HepG2 (cell line): ENCODE results near the gene MACROD2. TPM values are rescaled to one million over a fixed set of nuclear protein-coding genes. Genes with fewer than 3 reads are reported as not detected.

Experiments used
- ATAC-seq: fragments of 200-7000 bp; cut with Tn5 transposase; 3 replicates; pipeline ENCODE4 v1.9.1; 2020; ENCODE audit warnings: mild to moderate bottlenecking, moderate library complexity
- BruUV-seq: library from RNA; stranded (reverse); fragments of 400-500 nt; replicated peaks from 2 replicates; lab custom pipeline; 2021; lab: Mats Ljungman, UMichigan
- CTCF ChIA-PET: fragments of 300-600 bp; formaldehyde crosslinking; extraction: SDS; loops from one replicate; lab custom pipeline; 2021; ENCODE audit warnings: low total read pairs, inconsistent platforms, low intra/inter-chr PET ratio; lab: Yijun Ruan, JAX
- POLR2A ChIA-PET: fragments of 350-600 bp; sonication (Branson Sonifier 250); formaldehyde crosslinking; loops from one replicate; lab custom pipeline; 2020; ENCODE audit warnings: antibody characterized with exemption, inconsistent platforms; lab: Yijun Ruan, JAX
- DNase-seq: peaks from one replicate; pipeline ENCODE4 v3.0.0-alpha.2; 2015; ENCODE audit warnings: low spot score
- FAIRE-seq: peaks from 3 replicates; lab custom pipeline; 2011; peaks lifted over from hg19 to GRCh38; lab: Jason Lieb, UNC
- H2AFZ ChIP-seq: one replicate; pipeline ENCODE4 v1.6.1; 2011; ENCODE audit warnings: low read length, inconsistent platforms
- H3K27ac ChIP-seq: fragments of 300-600 bp; 3 replicates; pipeline ENCODE4 v1.8.0; 2011; ENCODE audit warnings: mixed run types, mild to moderate bottlenecking, mixed read lengths, low read length, inconsistent platforms; ENCODE audit not compliant: insufficient read depth; ENCODE audit errors: extremely low read length
- H3K27me3 ChIP-seq, 2 experiments: fragments of 200-600 bp in 1 of 2; 2 replicates in 1 of 2; 3 replicates in 1 of 2; pipeline versions ENCODE4 v1.6.0 to v1.8.0; 2011; ENCODE audit warnings: low read length in 2 of 2, mild to moderate bottlenecking in 2 of 2, moderate library complexity in 2 of 2, inconsistent platforms in 1 of 2; ENCODE audit not compliant: insufficient read depth in 2 of 2, control insufficient read depth in 1 of 2
- H3K36me3 ChIP-seq, 2 experiments: fragments of 200-600 bp in 1 of 2; replicated peaks in 1 of 2; 2 replicates in 1 of 2; 3 replicates in 1 of 2; pipeline versions ENCODE4 v1.5.1 to v1.8.0; 2011; ENCODE audit warnings: low read length in 2 of 2, inconsistent platforms in 1 of 2; ENCODE audit not compliant: insufficient read depth in 2 of 2, control insufficient read depth in 1 of 2
- H3K4me1 ChIP-seq: 2 replicates; pipeline ENCODE4 v1.5.1; 2012; ENCODE audit warnings: low read length, inconsistent platforms; ENCODE audit not compliant: insufficient read depth
- H3K4me2 ChIP-seq: 2 replicates; pipeline ENCODE4 v1.6.0; 2011; ENCODE audit warnings: low read depth, low read length, inconsistent platforms
- H3K4me3 ChIP-seq, 3 experiments: fragments of 200-600 bp in 1 of 3; sonication (generic), shearing (Covaris generic) in 1 of 3; replicated peaks in 1 of 3; 2 replicates each; pipeline ENCODE4 v1.5.1; 2011 to 2016; ENCODE audit warnings: low read length in 3 of 3, inconsistent platforms in 2 of 3, low read depth in 2 of 3, mild to moderate bottlenecking in 2 of 3, control low read depth in 1 of 3, mixed read lengths in 1 of 3; ENCODE audit not compliant: insufficient read depth in 1 of 3
- H3K79me2 ChIP-seq: one replicate; pipeline ENCODE4 v1.6.1; 2011; ENCODE audit warnings: low read length, inconsistent platforms; ENCODE audit not compliant: insufficient read depth
- H3K9ac ChIP-seq: 2 replicates; pipeline ENCODE4 v1.6.0; 2011; ENCODE audit warnings: mild to moderate bottlenecking, low read depth, low read length, inconsistent platforms; ENCODE audit not compliant: insufficient read depth
- H3K9me3 ChIP-seq: 2 replicates; pipeline ENCODE4 v1.5.1; 2012; ENCODE audit warnings: mild to moderate bottlenecking, low read length
- H4K20me1 ChIP-seq: 2 replicates; pipeline ENCODE4 v1.6.0; 2011; ENCODE audit warnings: inconsistent platforms, mild to moderate bottlenecking, low read length, moderate library complexity; ENCODE audit not compliant: insufficient read depth
- ADNP ChIP-seq: sonication (generic); formaldehyde crosslinking; IDR thresholded peaks from 2 replicates; pipeline ENCODE4 v1.4.0; 2020; ENCODE audit warnings: missing genetic modification reagents
- ATF7 ChIP-seq, 2 experiments: fragments of 450-650 bp in 1 of 2; sonication (generic) in 1 of 2; formaldehyde crosslinking in 1 of 2; IDR thresholded peaks; 2 replicates each; pipeline versions ENCODE4 v1.4.0 to v1.6.1; 2016 to 2020; ENCODE audit warnings: antibody characterized with exemption in 1 of 2, mild to moderate bottlenecking in 1 of 2, missing genetic modification reagents in 1 of 2
- HDAC6 ChIP-seq: fragments of 200-600 bp; sonication (generic); IDR thresholded peaks from 2 replicates; pipeline ENCODE4 v1.7.0; 2017; ENCODE audit warnings: mild to moderate bottlenecking, antibody characterized with exemption, low read length, low read depth
- KDM4B ChIP-seq: sonication (generic); formaldehyde crosslinking; IDR thresholded peaks from 2 replicates; pipeline ENCODE4 v1.4.0; 2020; ENCODE audit warnings: missing genetic modification reagents
- MAFK ChIP-seq, 2 experiments: IDR thresholded peaks in 1 of 2; conservative IDR thresholded peaks in 1 of 2; 2 replicates each; pipeline ENCODE4 v1.6.1; 2011; ENCODE audit warnings: improper control_type of control experiment in 2 of 2, low read length in 2 of 2
- MYNN ChIP-seq: sonication (generic); formaldehyde crosslinking; IDR thresholded peaks from 2 replicates; pipeline ENCODE4 v1.4.0; 2020; ENCODE audit warnings: mild to moderate bottlenecking, low read depth, missing genetic modification reagents
- MYPOP ChIP-seq: sonication (generic); formaldehyde crosslinking; IDR thresholded peaks from 2 replicates; pipeline ENCODE4 v1.8.1; 2023; ENCODE audit warnings: mild to moderate bottlenecking, moderate library complexity, missing genetic modification reagents
- NPAS2 ChIP-seq: sonication (generic); formaldehyde crosslinking; IDR thresholded peaks from 2 replicates; pipeline ENCODE4 v1.8.0; 2022; ENCODE audit warnings: mild to moderate bottlenecking, missing genetic modification reagents, borderline replicate concordance
- POLR2A ChIP-seq, 2 experiments: IDR thresholded peaks; 2 replicates each; pipeline ENCODE4 v1.6.1; 2011; ENCODE audit warnings: low read depth in 2 of 2, low read length in 2 of 2, mild to moderate bottlenecking in 1 of 2, moderate library complexity in 1 of 2; ENCODE audit not compliant: insufficient read depth in 1 of 2
- PRDM4 ChIP-seq: sonication (generic); formaldehyde crosslinking; IDR thresholded peaks from 2 replicates; pipeline ENCODE4 v1.9.0; 2021; ENCODE audit warnings: missing genetic modification reagents, borderline replicate concordance
- ZNF17 ChIP-seq: sonication (generic); formaldehyde crosslinking; IDR thresholded peaks from 2 replicates; pipeline ENCODE4 v1.5.0; 2020; ENCODE audit warnings: mild to moderate bottlenecking, missing genetic modification reagents
- ZNF543 ChIP-seq: sonication (generic); formaldehyde crosslinking; IDR thresholded peaks from 2 replicates; pipeline ENCODE4 v1.4.0; 2020; ENCODE audit warnings: mild to moderate bottlenecking, missing genetic modification reagents
- ZNF781 ChIP-seq: sonication (generic); formaldehyde crosslinking; IDR thresholded peaks from 2 replicates; pipeline ENCODE4 v1.5.1; 2020; ENCODE audit warnings: borderline replicate concordance, mild to moderate bottlenecking, missing genetic modification reagents; ENCODE audit errors: not compliant biosample characterization
- in situ Hi-C: cut with HindIII; loops from 2 replicates; pipeline ENCODE4 v1.10.0; 2017; ENCODE audit warnings: low pct_unique_long_range_greater_than_20kb; ENCODE audit not compliant: extremely low pct_ligation_motif_present
- intact Hi-C: fragments of 100-400 bp; cut with micrococcal nuclease; formaldehyde crosslinking; loops from one replicate; pipeline ENCODE4 v1.10.0; 2022; ENCODE audit not compliant: unreplicated experiment
- polyA plus RNA-seq, 8 experiments: library from polyadenylated mRNA; depleted of rRNA in 3 of 8; stranded (reverse) in 7 of 8; unstranded in 1 of 8; fragments of >200 nt; fragmentation: Illumina TruSeq in 4 of 8; extraction: Trizol in 4 of 8; gene quantifications; 2 replicates each; pipeline versions ENCODE4 v1.2.1 to v1.2.3, GENCODE V29; 2011 to 2016; ENCODE audit warnings: low read depth in 4 of 8, missing spikeins in 1 of 8, mixed read lengths in 1 of 8; ENCODE audit not compliant: insufficient read depth in 1 of 8
- total RNA-seq, 5 experiments: library from RNA; depleted of rRNA; stranded (reverse); fragments of >200 nt; fragmentation: Illumina TruSeq; extraction: Trizol; gene quantifications; 2 replicates each; pipeline ENCODE4 v1.2.3, GENCODE V29; 2016; ENCODE audit warnings: low read depth in 1 of 5
- TF ChIP-seq, protein P1 (sequence below): sonication (generic); formaldehyde crosslinking; conservative IDR thresholded peaks from 2 replicates; pipeline ENCODE4 v1.4.0; 2020; ENCODE audit warnings: missing genetic modification reagents
- TF ChIP-seq, protein P2 (sequence below): sonication (generic); formaldehyde crosslinking; IDR thresholded peaks from 2 replicates; pipeline ENCODE4 v1.9.0; 2021; ENCODE audit warnings: missing genetic modification reagents, mild to moderate bottlenecking, borderline replicate concordance
- TF ChIP-seq, protein P3 (sequence below): fragments of 450-650 bp; IDR thresholded peaks from 2 replicates; pipeline ENCODE4 v1.6.1; 2017; ENCODE audit warnings: mild to moderate bottlenecking

The MACROD2 gene
- total and polyA plus RNA-seq, 2 of the 13 experiments (the other 11 are each of a cell fraction or from before 2014, with no cell fraction given): 0.13 to 0.51 TPM

GRCh38 chr20:15318682-15319081 lies 1323.4 kb downstream of the MACROD2 start:
- H3K9ac ChIP-seq: no peak overlapping the region
- no peak for DNase-seq
- no peak for ATAC-seq
- peaks cover 82% of the 10 kb centered on the region for H3K9me3 ChIP-seq
- POLR2A ChIA-PET: no interaction called here
- BruUV-seq: no TSS peak
- H3K4me1 ChIP-seq: no peaks in the 10 kb centered on the region
- no peaks in the 10 kb centered on the region for H3K79me2 ChIP-seq
- H3K27me3 ChIP-seq: no peaks in the 10 kb centered on the region
- H3K27ac ChIP-seq: no peak overlapping the region
- intact Hi-C loops: no loop called here
- H3K4me2 ChIP-seq: no peak overlapping the region
- H3K36me3 ChIP-seq: no peaks in the 10 kb centered on the region
- CTCF ChIA-PET: no interaction called here
- in situ Hi-C loops: no loop called here
- no peak overlapping the region for H3K4me3 ChIP-seq
- no peak for TF ChIP-seq KDM4B (CRISPR knock-in tag)
- TF ChIP-seq ADNP: no peak
- TF ChIP-seq, protein P1, sequence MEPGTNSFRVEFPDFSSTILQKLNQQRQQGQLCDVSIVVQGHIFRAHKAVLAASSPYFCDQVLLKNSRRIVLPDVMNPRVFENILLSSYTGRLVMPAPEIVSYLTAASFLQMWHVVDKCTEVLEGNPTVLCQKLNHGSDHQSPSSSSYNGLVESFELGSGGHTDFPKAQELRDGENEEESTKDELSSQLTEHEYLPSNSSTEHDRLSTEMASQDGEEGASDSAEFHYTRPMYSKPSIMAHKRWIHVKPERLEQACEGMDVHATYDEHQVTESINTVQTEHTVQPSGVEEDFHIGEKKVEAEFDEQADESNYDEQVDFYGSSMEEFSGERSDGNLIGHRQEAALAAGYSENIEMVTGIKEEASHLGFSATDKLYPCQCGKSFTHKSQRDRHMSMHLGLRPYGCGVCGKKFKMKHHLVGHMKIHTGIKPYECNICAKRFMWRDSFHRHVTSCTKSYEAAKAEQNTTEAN: no peak
- TF ChIP-seq ATF7 (IDR thresholded peaks at IDR 0.05): no peak
- TF ChIP-seq ATF7 (CRISPR knock-in tag; IDR thresholded peaks at IDR 0.05): no peak
- no peak for TF ChIP-seq ZNF781 (CRISPR knock-in tag)
- TF ChIP-seq HDAC6: no peak
- no peak for TF ChIP-seq MYNN (CRISPR knock-in tag)
- no peak for TF ChIP-seq MYPOP
- TF ChIP-seq ZNF17 (CRISPR knock-in tag): no peak
- no peak for TF ChIP-seq MAFK (conservative IDR thresholded peaks at IDR 0.05 in 1 of 2, IDR thresholded peaks at IDR 0.05 in 1 of 2; ENCODE audit: low read length in 2 of 2)
- TF ChIP-seq, protein P2, sequence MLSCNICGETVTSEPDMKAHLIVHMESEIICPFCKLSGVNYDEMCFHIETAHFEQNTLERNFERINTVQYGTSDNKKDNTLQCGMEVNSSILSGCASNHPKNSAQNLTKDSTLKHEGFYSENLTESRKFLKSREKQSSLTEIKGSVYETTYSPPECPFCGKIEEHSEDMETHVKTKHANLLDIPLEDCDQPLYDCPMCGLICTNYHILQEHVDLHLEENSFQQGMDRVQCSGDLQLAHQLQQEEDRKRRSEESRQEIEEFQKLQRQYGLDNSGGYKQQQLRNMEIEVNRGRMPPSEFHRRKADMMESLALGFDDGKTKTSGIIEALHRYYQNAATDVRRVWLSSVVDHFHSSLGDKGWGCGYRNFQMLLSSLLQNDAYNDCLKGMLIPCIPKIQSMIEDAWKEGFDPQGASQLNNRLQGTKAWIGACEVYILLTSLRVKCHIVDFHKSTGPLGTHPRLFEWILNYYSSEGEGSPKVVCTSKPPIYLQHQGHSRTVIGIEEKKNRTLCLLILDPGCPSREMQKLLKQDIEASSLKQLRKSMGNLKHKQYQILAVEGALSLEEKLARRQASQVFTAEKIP (CRISPR knock-in tag): no peak
- TF ChIP-seq POLR2A (IDR thresholded peaks at IDR 0.05; ENCODE audit: insufficient read depth in 1 of 2, low read depth in 2 of 2, low read length in 2 of 2): no peak
- TF ChIP-seq ZNF543 (CRISPR knock-in tag): no peak
- no peak for TF ChIP-seq PRDM4 (CRISPR knock-in tag)
- TF ChIP-seq, protein P3, sequence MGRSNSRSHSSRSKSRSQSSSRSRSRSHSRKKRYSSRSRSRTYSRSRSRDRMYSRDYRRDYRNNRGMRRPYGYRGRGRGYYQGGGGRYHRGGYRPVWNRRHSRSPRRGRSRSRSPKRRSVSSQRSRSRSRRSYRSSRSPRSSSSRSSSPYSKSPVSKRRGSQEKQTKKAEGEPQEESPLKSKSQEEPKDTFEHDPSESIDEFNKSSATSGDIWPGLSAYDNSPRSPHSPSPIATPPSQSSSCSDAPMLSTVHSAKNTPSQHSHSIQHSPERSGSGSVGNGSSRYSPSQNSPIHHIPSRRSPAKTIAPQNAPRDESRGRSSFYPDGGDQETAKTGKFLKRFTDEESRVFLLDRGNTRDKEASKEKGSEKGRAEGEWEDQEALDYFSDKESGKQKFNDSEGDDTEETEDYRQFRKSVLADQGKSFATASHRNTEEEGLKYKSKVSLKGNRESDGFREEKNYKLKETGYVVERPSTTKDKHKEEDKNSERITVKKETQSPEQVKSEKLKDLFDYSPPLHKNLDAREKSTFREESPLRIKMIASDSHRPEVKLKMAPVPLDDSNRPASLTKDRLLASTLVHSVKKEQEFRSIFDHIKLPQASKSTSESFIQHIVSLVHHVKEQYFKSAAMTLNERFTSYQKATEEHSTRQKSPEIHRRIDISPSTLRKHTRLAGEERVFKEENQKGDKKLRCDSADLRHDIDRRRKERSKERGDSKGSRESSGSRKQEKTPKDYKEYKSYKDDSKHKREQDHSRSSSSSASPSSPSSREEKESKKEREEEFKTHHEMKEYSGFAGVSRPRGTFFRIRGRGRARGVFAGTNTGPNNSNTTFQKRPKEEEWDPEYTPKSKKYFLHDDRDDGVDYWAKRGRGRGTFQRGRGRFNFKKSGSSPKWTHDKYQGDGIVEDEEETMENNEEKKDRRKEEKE: no peak
- TF ChIP-seq NPAS2: no peak
- H2AFZ ChIP-seq: no peak overlapping the region
- FAIRE-seq: no peak
- no peaks in the 10 kb centered on the region for H4K20me1 ChIP-seq
